Measurements from ENCODE around the gene FAM83G. TPM values are rescaled to one million over a fixed set of nuclear protein-coding genes. Genes with fewer than 3 reads are reported as not detected.

The FAM83G gene
- total RNA-seq, 2 donors from 2014 or later: 24.2 to 27.0 TPM

DNA sequence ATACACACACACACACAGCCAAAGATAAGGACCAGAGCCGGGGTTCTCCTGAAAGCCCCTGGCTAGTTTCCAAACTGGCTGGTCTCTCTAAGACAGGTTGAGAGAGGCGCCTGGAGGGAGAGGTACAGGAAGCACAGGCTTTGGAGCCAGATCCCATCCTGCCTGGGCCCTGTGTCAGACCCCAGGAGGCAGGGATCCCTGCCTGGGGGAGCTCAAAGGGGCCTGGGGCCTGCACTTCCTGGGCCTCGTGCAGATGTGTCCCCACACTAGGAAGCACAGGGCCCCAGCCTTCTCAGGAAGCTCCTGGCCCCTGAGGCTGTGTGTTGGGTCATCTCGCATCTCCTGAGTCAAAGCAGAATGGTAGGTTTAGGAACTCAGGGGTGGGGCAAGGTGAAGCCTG is 36.6 kb downstream of the FAM83G start:
- H3K27ac Mint-ChIP-seq: no peak overlapping the region
- WGBS, 2 experiments (ENCODE audit: insufficient coverage in 1 of 2, insufficient read length in 1 of 2): 82 to 90% methylated on average over 2 to 4 of the region's 4 CpGs

DNA sequence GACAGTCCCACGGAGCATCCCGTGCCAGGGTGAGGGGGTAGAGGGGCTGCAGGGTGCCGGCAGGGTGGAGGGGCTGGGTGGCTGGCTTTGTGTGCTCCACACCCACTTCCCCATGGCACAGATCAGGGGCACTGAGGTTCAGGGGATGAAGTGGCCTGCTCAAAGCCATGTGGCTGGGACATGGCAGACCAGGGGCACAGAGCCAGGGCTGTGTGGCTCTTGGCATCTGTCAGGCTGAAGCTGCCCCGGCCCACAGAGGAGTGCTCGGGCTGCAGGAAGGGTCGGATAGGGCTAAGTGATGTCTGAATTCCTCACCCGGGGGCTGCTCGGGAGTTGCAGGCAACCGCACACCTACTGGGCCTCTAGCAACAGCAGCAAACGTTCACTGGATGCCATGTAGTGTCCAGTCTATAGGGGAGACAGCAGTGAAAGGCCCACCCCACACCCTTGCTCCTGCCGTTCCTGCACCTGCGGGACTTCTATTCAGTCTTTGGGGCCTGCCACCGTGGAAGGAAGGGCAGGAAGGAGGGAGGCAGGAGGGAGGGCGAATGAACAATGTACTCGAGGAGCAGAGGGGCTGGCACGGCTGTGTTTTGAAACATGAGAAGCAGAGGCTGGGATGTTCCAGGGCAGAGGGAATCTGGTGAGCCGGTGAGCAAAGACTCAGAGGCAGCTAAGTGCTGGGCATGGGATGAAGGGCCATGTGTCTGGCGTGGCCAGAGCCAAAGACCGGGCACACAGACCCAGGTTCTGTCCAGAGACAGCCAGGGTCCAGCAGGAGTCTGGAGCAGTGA is 37.5 kb downstream of the FAM83G start:
- Mint-ChIP-seq H3K9me3 (no peaks in the 10 kb centered on the region), H3K4me1 (peaks cover 10% of the 10 kb centered on the region), H3K4me3 (no peak overlapping the region), H3K27ac (peak overlapping the region; percentile 61), H3K36me3 (ENCODE audit: low read depth) (peaks cover 11% of the 10 kb centered on the region), H3K27me3 (ENCODE audit: insufficient read depth) (no peaks in the 10 kb centered on the region)
- Histone ChIP-seq H3K27me3 (ENCODE audit: control insufficient read depth, insufficient read depth, low read length, poor library complexity, severe bottlenecking) (no peaks in the 10 kb centered on the region), H3K9ac (ENCODE audit: extremely low read depth, low read length, poor library complexity, severe bottlenecking) (no peak overlapping the region), H3K9me3 (ENCODE audit: control insufficient read depth, low read length) (no peaks in the 10 kb centered on the region), H3K4me3 (ENCODE audit: low read length) (no peak overlapping the region), H3K27ac (ENCODE audit: low read depth, low read length) (peak overlapping the region; percentile 49), H3K4me1 (ENCODE audit: control insufficient read depth, insufficient read depth, low read length) (peaks cover 3% of the 10 kb centered on the region), H3K36me3 (ENCODE audit: control insufficient read depth, insufficient read depth, low read length) (no peaks in the 10 kb centered on the region)
- peak; percentile 72 for DNase-seq
- TF ChIP-seq, protein P1, sequence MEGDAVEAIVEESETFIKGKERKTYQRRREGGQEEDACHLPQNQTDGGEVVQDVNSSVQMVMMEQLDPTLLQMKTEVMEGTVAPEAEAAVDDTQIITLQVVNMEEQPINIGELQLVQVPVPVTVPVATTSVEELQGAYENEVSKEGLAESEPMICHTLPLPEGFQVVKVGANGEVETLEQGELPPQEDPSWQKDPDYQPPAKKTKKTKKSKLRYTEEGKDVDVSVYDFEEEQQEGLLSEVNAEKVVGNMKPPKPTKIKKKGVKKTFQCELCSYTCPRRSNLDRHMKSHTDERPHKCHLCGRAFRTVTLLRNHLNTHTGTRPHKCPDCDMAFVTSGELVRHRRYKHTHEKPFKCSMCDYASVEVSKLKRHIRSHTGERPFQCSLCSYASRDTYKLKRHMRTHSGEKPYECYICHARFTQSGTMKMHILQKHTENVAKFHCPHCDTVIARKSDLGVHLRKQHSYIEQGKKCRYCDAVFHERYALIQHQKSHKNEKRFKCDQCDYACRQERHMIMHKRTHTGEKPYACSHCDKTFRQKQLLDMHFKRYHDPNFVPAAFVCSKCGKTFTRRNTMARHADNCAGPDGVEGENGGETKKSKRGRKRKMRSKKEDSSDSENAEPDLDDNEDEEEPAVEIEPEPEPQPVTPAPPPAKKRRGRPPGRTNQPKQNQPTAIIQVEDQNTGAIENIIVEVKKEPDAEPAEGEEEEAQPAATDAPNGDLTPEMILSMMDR (conservative IDR thresholded peaks at IDR 0.05): no peak
- WGBS, 2 experiments (ENCODE audit: insufficient coverage in 1 of 2, insufficient read length in 1 of 2): 68 to 81% methylated on average over 18 to 19 of the region's 19 CpGs

More for the DNA sequence above, 36.6 kb downstream of the FAM83G start:
- Histone ChIP-seq H3K9ac (ENCODE audit: extremely low read depth, low read length, poor library complexity, severe bottlenecking) (no peak overlapping the region), H3K9me3 (ENCODE audit: control insufficient read depth, low read length) (no peaks in the 10 kb centered on the region), H3K27ac (ENCODE audit: low read depth, low read length) (no peak overlapping the region), H3K36me3 (ENCODE audit: control insufficient read depth, insufficient read depth, low read length) (no peaks in the 10 kb centered on the region), H3K4me3 (ENCODE audit: low read length) (no peak overlapping the region), H3K4me1 (ENCODE audit: control insufficient read depth, insufficient read depth, low read length) (peaks cover 3% of the 10 kb centered on the region), H3K27me3 (ENCODE audit: control insufficient read depth, insufficient read depth, low read length, poor library complexity, severe bottlenecking) (no peaks in the 10 kb centered on the region)
- Mint-ChIP-seq H3K4me1 (peaks cover 4% of the 10 kb centered on the region), H3K27me3 (ENCODE audit: insufficient read depth) (no peaks in the 10 kb centered on the region), H3K36me3 (ENCODE audit: low read depth) (peaks cover 15% of the 10 kb centered on the region), H3K4me3 (no peak overlapping the region), H3K9me3 (no peaks in the 10 kb centered on the region)
- TF ChIP-seq, protein P1 (conservative IDR thresholded peaks at IDR 0.05): no peak
- peak; percentile 64 for DNase-seq

DNA sequence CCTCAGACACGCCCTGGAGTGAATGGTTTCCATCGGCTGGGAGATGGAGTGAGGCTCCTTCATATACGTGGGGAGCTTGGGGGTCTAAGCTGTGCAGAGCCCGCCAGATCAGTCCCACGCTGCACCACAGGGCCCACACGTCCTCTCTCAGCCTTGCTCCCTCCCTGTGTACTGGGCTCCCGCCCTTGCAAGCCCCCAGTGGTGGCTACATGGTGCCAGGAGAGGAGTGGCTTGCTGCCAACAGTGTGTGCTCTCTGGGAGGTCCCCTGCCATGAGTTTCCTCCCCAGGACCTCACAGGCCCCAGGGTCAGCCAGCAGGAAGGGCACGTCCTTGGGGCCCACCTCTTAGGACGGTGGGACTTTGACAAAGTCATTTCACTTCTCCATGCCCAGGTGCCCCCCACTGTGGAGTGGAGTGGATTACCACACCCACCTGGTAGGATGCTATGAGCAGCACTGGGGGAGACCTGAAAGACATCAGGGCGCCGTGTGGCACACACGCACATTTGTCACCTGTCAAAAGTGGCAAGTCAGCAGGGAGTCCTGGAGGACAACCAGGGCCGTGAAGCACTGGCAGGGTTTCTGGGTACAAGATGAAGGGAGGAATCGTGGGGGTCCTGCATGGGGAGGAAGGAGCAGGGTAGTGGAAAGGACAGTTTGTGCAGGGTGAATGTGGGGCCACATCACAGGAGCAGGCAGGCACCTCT is 38.9 kb downstream of the FAM83G start:
- H3K4me1 Mint-ChIP-seq: peaks cover 11% of the 10 kb centered on the region
- Histone ChIP-seq H3K27me3 (ENCODE audit: control insufficient read depth, insufficient read depth, low read length, poor library complexity, severe bottlenecking) (no peaks in the 10 kb centered on the region), H3K4me1 (ENCODE audit: control insufficient read depth, insufficient read depth, low read length) (peaks cover 3% of the 10 kb centered on the region), H3K9me3 (ENCODE audit: control insufficient read depth, low read length) (no peaks in the 10 kb centered on the region), H3K27ac (ENCODE audit: low read depth, low read length) (no peak overlapping the region), H3K36me3 (ENCODE audit: control insufficient read depth, insufficient read depth, low read length) (no peaks in the 10 kb centered on the region), H3K4me3 (ENCODE audit: low read length) (no peak overlapping the region), H3K9ac (ENCODE audit: extremely low read depth, low read length, poor library complexity, severe bottlenecking) (no peak overlapping the region)
- TF ChIP-seq, protein P1 (conservative IDR thresholded peaks at IDR 0.05): no peak
- no peaks in the 10 kb centered on the region for H3K9me3 Mint-ChIP-seq
- H3K27me3 Mint-ChIP-seq (ENCODE audit: insufficient read depth): no peaks in the 10 kb centered on the region
- peaks cover 9% of the 10 kb centered on the region for H3K36me3 Mint-ChIP-seq (ENCODE audit: low read depth)
- H3K27ac Mint-ChIP-seq: no peak overlapping the region
- no peak for DNase-seq
- 87 to 90% methylated on average over 9 to 14 of the region's 14 CpGs for WGBS, 2 experiments (ENCODE audit: insufficient coverage in 1 of 2, insufficient read length in 1 of 2)
- no peak overlapping the region for H3K4me3 Mint-ChIP-seq
